ACC112 (cell line): ENCODE results near the gene FSCN2.

Source experiments
- H2AFZ ChIP-seq: fragments of 200-600 bp; sonication (generic); one replicate; pipeline ENCODE4 v1.6.0; 2017; ENCODE audit warnings: antibody characterized with exemption, low read length; ENCODE audit not compliant: unreplicated experiment
- H3K27ac ChIP-seq: fragments of 200-600 bp; sonication (generic); 2 replicates; pipeline ENCODE4 v1.5.1; 2014; ENCODE audit warnings: low read depth, mild to moderate bottlenecking, antibody characterized with exemption, low read length, moderate library complexity
- H3K27me3 ChIP-seq: fragments of 200-600 bp; sonication (generic); 2 replicates; pipeline ENCODE4 v1.6.1; 2014; ENCODE audit warnings: mild to moderate bottlenecking, antibody characterized with exemption, low read length, moderate library complexity, mixed read lengths; ENCODE audit not compliant: insufficient read depth
- H3K36me3 ChIP-seq: fragments of 200-600 bp; sonication (generic); 2 replicates; pipeline ENCODE4 v1.6.1; 2016; ENCODE audit warnings: mild to moderate bottlenecking, antibody characterized with exemption, low read length, moderate library complexity, mixed read lengths; ENCODE audit not compliant: insufficient read depth
- H3K4me1 ChIP-seq: fragments of 200-600 bp; sonication (generic); one replicate; pipeline ENCODE4 v1.6.1; 2016; ENCODE audit warnings: low read length, mixed read lengths; ENCODE audit not compliant: insufficient read depth, unreplicated experiment, control insufficient read depth
- H3K4me3 ChIP-seq: fragments of 200-600 bp; sonication (generic); 2 replicates; pipeline ENCODE4 v1.5.1; 2014; ENCODE audit warnings: mild to moderate bottlenecking, low read depth, low read length
- H3K79me2 ChIP-seq: fragments of 200-600 bp; sonication (generic); one replicate; pipeline ENCODE4 v1.6.0; 2016; ENCODE audit warnings: low read length; ENCODE audit not compliant: control insufficient read depth, unreplicated experiment, insufficient read depth

Gene FSCN2

GRCh38 chr17:81514739-81515529 is 13.2 kb upstream of the FSCN2 start:
- Histone ChIP-seq H3K4me3 (peak overlapping the region; percentile 80), H3K27me3 (no peaks in the 10 kb centered on the region), H3K4me1 (peaks cover 23% of the 10 kb centered on the region), H3K36me3 (peaks cover 24% of the 10 kb centered on the region), H2AFZ (no peak overlapping the region), H3K27ac (peak overlapping the region; percentile 89), H3K79me2 (peaks cover 48% of the 10 kb centered on the region)

GRCh38 chr17:81515530-81516041 is 12.6 kb upstream of the FSCN2 start:
- H3K4me3 ChIP-seq, result peak overlapping the region; percentile 80
- peaks cover 23% of the 10 kb centered on the region for H3K4me1 ChIP-seq
- H2AFZ ChIP-seq, result no peak overlapping the region
- H3K27ac ChIP-seq, result peak overlapping the region; percentile 89; the same call in 1 of the 2 replicates
- peaks cover 17% of the 10 kb centered on the region for H3K36me3 ChIP-seq
- H3K27me3 ChIP-seq, result no peaks in the 10 kb centered on the region
- H3K79me2 ChIP-seq, result peaks cover 42% of the 10 kb centered on the region

- peaks cover 23% of the 10 kb centered on the region for H3K4me1 ChIP-seq
- H2AFZ ChIP-seq, result no peak overlapping the region
- H3K79me2 ChIP-seq, result peaks cover 33% of the 10 kb centered on the region
- H3K4me3 ChIP-seq, result peak overlapping the region; percentile 80
- no peak overlapping the region for H3K27ac ChIP-seq
- H3K27me3 ChIP-seq, result no peaks in the 10 kb centered on the region
- peaks cover 9% of the 10 kb centered on the region; the same call in 1 of the 2 replicates for H3K36me3 ChIP-seq
These were observed 11.7 kb upstream of the FSCN2 start for GRCh38 chr17:81516439-81516838.

GRCh38 chr17:81517009-81517338 is 11.2 kb upstream of the FSCN2 start:
- Histone ChIP-seq H3K27ac (no peak overlapping the region), H3K36me3 (peaks cover 4% of the 10 kb centered on the region; the same call in 1 of the 2 replicates), H3K79me2 (peaks cover 28% of the 10 kb centered on the region), H3K4me3 (peak overlapping the region; percentile 80), H3K4me1 (peaks cover 23% of the 10 kb centered on the region), H2AFZ (no peak overlapping the region), H3K27me3 (no peaks in the 10 kb centered on the region)

- no peak overlapping the region for H3K27ac ChIP-seq
- H2AFZ ChIP-seq, result no peak overlapping the region
- peaks cover 22% of the 10 kb centered on the region for H3K79me2 ChIP-seq
- H3K36me3 ChIP-seq, result no peaks in the 10 kb centered on the region
- H3K27me3 ChIP-seq, result no peaks in the 10 kb centered on the region
- H3K4me3 ChIP-seq, result no peak overlapping the region
- H3K4me1 ChIP-seq, result peaks cover 23% of the 10 kb centered on the region
These were observed 10.7 kb upstream of the FSCN2 start for GRCh38 chr17:81517339-81518112.

- peaks cover 22% of the 10 kb centered on the region for H3K79me2 ChIP-seq
- peak overlapping the region; percentile 76 for H3K4me3 ChIP-seq
- no peak overlapping the region for H2AFZ ChIP-seq
- no peaks in the 10 kb centered on the region for H3K27me3 ChIP-seq
- peaks cover 23% of the 10 kb centered on the region for H3K4me1 ChIP-seq
- H3K36me3 ChIP-seq, result no peaks in the 10 kb centered on the region
- no peak overlapping the region for H3K27ac ChIP-seq
These were observed 9.9 kb upstream of the FSCN2 start for GRCh38 chr17:81518113-81518784.

GRCh38 chr17:81518785-81519283 is 9.3 kb upstream of the FSCN2 start:
- no peak overlapping the region for H3K27ac ChIP-seq
- no peaks in the 10 kb centered on the region for H3K36me3 ChIP-seq
- H3K79me2 ChIP-seq, result peaks cover 22% of the 10 kb centered on the region
- peaks cover 29% of the 10 kb centered on the region for H3K4me1 ChIP-seq
- H3K4me3 ChIP-seq, result peak overlapping the region; percentile 76
- no peak overlapping the region for H2AFZ ChIP-seq
- no peaks in the 10 kb centered on the region for H3K27me3 ChIP-seq

GRCh38 chr17:81519284-81520020 is 8.7 kb upstream of the FSCN2 start:
- Histone ChIP-seq H3K79me2 (peaks cover 22% of the 10 kb centered on the region), H3K36me3 (no peaks in the 10 kb centered on the region), H3K27me3 (no peaks in the 10 kb centered on the region), H3K27ac (no peak overlapping the region), H2AFZ (no peak overlapping the region), H3K4me1 (peaks cover 30% of the 10 kb centered on the region), H3K4me3 (peak overlapping the region; percentile 76)

- Histone ChIP-seq H3K27me3 (no peaks in the 10 kb centered on the region), H3K4me1 (peaks cover 30% of the 10 kb centered on the region), H3K79me2 (peaks cover 20% of the 10 kb centered on the region)
These were observed 7.9 kb upstream of the FSCN2 start for GRCh38 chr17:81520021-81520901.

More at GRCh38 chr17:81520021-81520901, 7.9 kb upstream of the FSCN2 start:
- Histone ChIP-seq H3K27ac (no peak overlapping the region), H3K4me3 (no peak overlapping the region), H2AFZ (no peak overlapping the region), H3K36me3 (no peaks in the 10 kb centered on the region)
